GM19372 (cell line): ENCODE results near the gene CRTC1.

Experiments
- ATAC-seq: cut with Tn5 transposase; IDR thresholded peaks from one replicate; pipeline ENCODE4 v1.9.1; 2021; ENCODE audit warnings: mild to moderate bottlenecking, low read depth, moderate library complexity; ENCODE audit not compliant: unreplicated experiment

The CRTC1 gene

GRCh38 chr19:18763674-18764590, 80.5 kb downstream of the CRTC1 start:
- ATAC-seq = no peak

DNA sequence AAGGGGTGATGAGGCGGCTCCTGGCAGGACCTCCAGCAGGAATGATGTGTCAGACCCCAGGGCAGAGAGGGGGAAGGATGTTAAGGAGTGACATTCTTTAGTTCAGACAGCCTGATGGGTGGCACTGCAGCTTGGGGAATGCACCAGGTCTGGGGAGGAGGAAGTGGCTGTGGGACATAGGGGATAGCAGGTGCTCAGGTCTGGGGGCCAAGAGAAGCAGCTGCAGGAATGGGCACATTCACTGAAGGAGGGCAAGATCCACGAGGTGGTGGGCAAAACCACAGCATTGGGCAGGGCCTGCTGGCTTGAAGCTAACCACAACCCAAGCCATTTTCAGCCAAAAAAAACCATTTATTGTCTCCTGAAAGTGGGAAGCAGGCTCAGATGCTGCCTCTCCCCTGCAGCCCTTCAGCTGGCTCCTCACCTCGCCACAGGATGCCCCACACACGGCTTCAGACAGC, 81.1 kb downstream of the CRTC1 start:
- no peak for ATAC-seq

GRCh38 chr19:18765224-18765623, 81.7 kb downstream of the CRTC1 start:
- no peak for ATAC-seq

DNA sequence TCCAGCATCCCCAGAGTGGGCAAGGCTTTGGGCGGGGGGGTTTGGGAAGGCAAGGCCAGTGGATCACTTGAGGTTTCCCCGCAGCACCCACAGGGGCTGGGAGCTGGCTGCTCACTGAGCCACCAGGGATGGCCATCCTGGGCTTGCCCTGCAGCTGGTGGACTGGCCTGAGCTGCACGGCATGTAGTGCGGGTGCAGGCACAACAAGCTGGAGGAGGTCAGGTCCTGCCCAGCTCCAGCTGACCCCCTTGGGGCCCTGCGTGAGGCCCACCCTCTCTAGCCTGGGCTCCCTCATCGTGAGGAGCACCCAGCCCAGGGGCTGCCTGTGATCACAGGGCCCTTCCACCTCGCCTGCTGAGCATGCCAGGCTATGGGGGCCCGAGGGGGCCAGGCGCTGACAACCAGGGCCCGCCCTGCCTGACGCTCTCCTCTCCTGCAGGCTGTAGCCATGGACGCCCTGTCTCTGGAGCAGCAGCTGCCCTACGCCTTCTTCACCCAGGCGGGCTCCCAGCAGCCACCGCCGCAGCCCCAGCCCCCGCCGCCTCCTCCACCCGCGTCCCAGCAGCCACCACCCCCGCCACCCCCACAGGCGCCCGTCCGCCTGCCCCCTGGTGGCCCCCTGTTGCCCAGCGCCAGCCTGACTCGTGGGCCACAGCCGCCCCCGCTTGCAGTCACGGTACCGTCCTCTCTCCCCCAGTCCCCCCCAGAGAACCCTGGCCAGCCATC, 84.7 kb downstream of the CRTC1 start:
- no peak for ATAC-seq

GRCh38 chr19:18768997-18769891, 85.8 kb downstream of the CRTC1 start:
- no peak for ATAC-seq

- no peak for ATAC-seq
These were observed 86.6 kb downstream of the CRTC1 start for GRCh38 chr19:18769989-18770528.

- ATAC-seq = no peak
These were observed 87.3 kb downstream of the CRTC1 start for GRCh38 chr19:18770663-18771327.

DNA sequence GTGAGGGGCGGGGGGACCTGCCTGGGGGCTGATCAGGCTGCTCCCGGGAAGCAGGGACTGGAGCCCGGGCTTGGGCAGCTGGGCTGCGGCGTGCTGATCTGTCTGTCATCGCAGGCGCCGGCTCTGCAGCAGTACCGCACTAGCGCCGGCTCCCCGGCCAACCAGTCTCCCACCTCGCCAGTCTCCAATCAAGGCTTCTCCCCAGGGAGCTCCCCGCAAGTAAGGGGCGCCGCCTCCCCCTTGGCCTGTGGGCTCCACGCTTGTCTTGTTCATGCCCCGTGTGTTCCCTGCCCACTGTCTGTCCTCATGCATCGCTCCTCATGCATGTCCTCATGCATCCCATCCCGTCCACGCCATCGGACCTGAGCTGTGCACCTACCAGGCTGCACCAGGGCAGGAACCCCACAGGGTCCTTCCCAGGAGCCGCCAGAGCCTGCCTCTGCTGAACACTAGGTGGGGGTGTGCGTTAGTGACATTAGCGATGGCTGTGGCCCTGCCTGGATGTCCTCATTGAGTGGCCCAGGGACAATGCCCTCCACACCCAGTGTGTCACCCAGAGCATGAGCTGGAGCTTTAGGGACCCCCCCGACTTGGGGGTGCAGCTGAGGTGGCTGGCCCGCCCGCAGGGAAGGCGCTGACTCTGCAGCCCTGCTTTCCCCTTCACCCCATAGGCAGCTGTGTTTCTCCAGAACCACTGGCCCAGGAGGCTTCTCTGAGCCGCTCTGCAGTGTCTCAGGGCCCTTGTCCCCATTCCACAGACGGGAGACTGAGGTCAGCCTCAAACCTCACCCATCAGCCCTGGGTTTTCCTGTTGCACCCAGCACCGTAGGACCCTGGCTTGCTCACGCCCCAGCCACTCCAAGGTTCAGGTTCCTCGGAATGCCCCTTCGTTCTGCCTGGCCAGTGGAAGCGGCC, 88.1 kb downstream of the CRTC1 start:
- ATAC-seq = no peak

DNA sequence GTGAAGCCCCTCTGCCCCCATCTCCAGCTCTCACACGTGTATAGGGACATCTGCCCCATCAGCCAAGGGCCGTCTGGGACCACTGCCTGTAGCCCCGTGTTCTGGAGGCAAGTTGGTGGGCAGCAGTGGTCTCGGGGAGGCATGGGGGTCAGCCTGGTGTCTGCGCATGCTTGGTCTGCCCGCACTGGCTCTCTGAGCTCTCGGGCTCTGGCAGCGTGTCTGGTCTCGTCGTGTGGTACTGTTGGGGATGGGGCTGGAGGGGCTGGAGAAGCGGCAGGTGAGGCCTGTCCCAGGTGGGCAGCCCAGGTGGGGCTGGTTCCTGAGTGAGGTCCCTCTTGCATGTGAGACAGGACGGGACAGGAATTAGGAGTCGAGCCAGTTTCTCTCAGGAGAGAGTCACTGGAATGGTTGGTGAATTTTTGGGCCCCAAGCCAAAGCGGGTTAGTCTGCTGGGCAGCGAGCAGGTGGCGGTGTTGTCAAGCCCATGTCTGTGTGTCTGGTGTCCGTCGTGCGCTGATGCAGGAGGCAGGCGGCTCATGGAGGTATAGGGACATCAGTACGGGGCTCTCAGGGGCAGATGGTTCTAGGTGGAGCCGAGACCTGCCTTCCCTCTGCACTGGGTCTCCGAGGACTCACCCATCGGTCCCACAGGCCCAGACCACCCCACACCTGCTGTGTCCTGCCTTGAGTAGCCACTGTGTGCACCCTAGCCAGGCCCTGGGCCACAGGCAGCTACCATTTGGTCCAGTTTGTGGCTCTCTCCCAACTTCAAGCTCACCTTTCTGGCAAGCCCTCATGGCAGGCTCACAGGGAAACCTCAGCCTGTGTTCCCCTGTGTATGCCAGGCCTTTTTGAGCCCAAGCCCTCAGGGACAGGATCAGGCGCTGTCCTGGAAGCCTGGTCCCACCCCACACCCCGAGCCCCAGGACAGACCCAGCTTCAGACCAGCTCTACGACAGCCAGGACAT, 89.4 kb downstream of the CRTC1 start:
- no peak for ATAC-seq

- no peak for ATAC-seq
These were observed 90.2 kb downstream of the CRTC1 start for GRCh38 chr19:18773682-18774081.

DNA sequence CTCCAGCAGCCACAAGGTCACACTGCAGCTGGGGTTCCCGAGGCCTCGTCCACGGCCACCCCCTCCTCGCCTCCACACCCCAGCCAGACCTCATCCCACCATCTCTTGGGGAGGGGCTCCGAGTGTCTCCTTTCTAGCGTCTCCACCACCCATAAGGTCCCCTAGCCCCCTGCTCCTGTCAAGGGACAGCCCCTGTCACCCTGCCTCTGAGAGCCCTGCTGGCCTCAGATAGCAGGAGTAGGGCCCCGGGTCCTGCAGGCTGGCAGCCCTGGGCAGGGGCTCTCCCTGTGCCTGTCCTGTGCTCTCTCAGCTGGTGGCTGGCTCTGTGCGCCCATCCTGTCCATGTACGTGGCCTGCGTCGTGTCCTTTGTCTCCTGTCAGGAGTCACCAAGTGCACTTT, 90.6 kb downstream of the CRTC1 start:
- ATAC-seq = no peak

DNA sequence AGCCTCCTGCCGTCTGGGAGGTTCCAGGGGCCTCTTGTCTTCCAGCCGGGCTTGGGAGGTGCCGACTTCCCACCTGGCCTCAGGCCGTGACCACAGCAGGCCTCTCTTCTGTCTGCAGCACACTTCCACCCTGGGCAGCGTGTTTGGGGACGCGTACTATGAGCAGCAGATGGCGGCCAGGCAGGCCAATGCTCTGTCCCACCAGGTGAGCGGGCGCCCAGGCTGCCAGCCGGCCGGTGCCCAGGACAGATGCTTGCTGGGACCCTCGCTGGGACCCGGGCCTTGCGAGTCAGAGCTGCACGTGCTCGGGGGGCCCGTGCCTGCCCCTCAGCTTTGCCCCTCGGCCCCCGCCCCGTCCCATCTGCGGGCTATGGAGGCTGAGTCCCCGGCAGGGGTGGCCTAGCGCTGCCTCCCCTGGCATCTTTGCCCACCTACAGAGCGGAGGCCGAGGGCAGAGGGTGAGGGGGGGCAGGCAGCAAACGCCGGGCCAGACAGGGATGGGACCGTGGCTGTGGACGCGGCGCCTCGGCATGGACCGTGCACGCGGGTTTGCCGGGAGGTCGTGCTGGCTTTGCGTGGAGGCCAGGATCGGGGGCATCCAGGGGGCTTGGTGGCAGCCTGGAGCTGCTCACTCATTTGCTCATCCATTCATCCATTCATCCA, 91.4 kb downstream of the CRTC1 start:
- no peak for ATAC-seq

- no peak for ATAC-seq
These were observed 92.3 kb downstream of the CRTC1 start for GRCh38 chr19:18775586-18776287.

DNA sequence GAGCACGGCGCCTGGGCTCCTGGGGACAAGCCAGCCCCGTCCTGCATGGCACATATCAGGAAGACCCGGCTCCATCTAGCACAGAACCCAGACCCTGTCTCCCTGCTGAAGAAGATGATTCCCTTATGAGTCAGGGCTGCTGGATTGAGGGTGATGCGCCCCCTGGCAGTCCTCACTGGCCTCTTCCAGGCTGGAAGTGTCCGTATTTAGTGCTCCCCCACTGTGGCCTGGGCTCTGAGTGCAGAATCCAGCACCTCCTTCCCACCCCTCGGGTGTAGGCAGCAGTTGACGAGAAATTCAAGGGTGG, 92.8 kb downstream of the CRTC1 start:
- no peak for ATAC-seq

GRCh38 chr19:18776736-18777135, 93.3 kb downstream of the CRTC1 start:
- no peak for ATAC-seq

GRCh38 chr19:18777301-18778075, 94.0 kb downstream of the CRTC1 start:
- ATAC-seq = no peak
